Gastrocnemius medialis (tissue), 4 donors: Measurements from ENCODE around the gene RGS19. TPM values are rescaled to one million over a fixed set of nuclear protein-coding genes. Genes with fewer than 3 reads are reported as not detected.

ENCODE experiments used
- ATAC-seq, 2 donors: fragments of 150-250 bp; one replicate each; pipeline ENCODE4 v1.9.1; 2016
- DNase-seq, 2 donors: peaks; one replicate each; pipeline ENCODE4 v3.0.0-alpha.2; 2019
- H3K27ac ChIP-seq, 4 donors: fragments of 200-600 bp; sonication (generic); 1 replicate in 1 of 4; 2 replicates in 3 of 4; pipeline ENCODE4 v1.5.1; 2016 to 2018; ENCODE audit warnings: mild to moderate bottlenecking in 2 of 4, moderate library complexity in 1 of 4
- H3K27me3 ChIP-seq, 3 donors: fragments of 200-600 bp; sonication (generic) in 2 of 3; 1 replicate in 1 of 3; 2 replicates in 2 of 3; pipeline versions ENCODE4 v1.5.1 to v1.6.0; 2016 to 2019; ENCODE audit warnings: mild to moderate bottlenecking in 1 of 3, moderate library complexity in 1 of 3
- H3K36me3 ChIP-seq, 2 donors: fragments of 200-600 bp; sonication (generic) in 1 of 2; one replicate each; pipeline ENCODE4 v1.5.1; 2017 to 2018
- H3K4me1 ChIP-seq, 2 donors: fragments of 200-600 bp; sonication (generic) in 1 of 2; one replicate each; pipeline ENCODE4 v1.5.1; 2016 to 2017; ENCODE audit warnings: mild to moderate bottlenecking in 2 of 2
- H3K4me3 ChIP-seq, 4 donors: fragments of 200-600 bp; sonication (generic) in 3 of 4; 1 replicate in 1 of 4; 2 replicates in 3 of 4; pipeline ENCODE4 v1.5.1; 2016 to 2019; ENCODE audit warnings: mild to moderate bottlenecking in 2 of 4
- H3K9me3 ChIP-seq, 3 donors: fragments of 200-600 bp; sonication (generic) in 2 of 3; 1 replicate in 1 of 3; 2 replicates in 2 of 3; pipeline ENCODE4 v1.5.1; 2016 to 2019
- CTCF ChIP-seq, 5 experiments: fragments of 450-650 bp in 3 of 5; fragments of 200-600 bp in 2 of 5; sonication (generic) in 2 of 5; IDR thresholded peaks in 4 of 5; conservative IDR thresholded peaks in 1 of 5; 1 replicate in 4 of 5; 2 replicates in 1 of 5; pipeline ENCODE4 v1.5.1; 2016 to 2019; ENCODE audit warnings: antibody characterized with exemption in 5 of 5, mild to moderate bottlenecking in 3 of 5, moderate library complexity in 3 of 5
- POLR2A ChIP-seq, 2 donors: fragments of 450-650 bp; IDR thresholded peaks; one replicate each; pipeline ENCODE4 v1.6.1; 2017; ENCODE audit warnings: antibody characterized with exemption in 2 of 2, mild to moderate bottlenecking in 2 of 2, moderate library complexity in 2 of 2
- in situ Hi-C, 4 donors: fragments of 200-750 bp; cut with MboI; loops; one replicate each; pipeline versions ENCODE4 v1.15.0 to v1.8.0; 2017; ENCODE audit warnings: low sequenced_read_pairs in 4 of 4
- intact Hi-C: fragments of 100-400 bp; cut with DNase I; formaldehyde crosslinking; loops from one replicate; pipeline ENCODE4 v1.15.1; 2023; ENCODE audit warnings: low total_unique reads
- total RNA-seq, 4 donors: library from RNA; depleted of rRNA; stranded (reverse); fragments of >200 nt; gene quantifications; one replicate each; pipeline versions ENCODE4 v1.1.0 to v1.2.3, GENCODE V29; 2016

Gene RGS19
- total RNA-seq, 4 donors from 2014 or later = 0.92 to 7.7 (median 3.5) TPM

DNA sequence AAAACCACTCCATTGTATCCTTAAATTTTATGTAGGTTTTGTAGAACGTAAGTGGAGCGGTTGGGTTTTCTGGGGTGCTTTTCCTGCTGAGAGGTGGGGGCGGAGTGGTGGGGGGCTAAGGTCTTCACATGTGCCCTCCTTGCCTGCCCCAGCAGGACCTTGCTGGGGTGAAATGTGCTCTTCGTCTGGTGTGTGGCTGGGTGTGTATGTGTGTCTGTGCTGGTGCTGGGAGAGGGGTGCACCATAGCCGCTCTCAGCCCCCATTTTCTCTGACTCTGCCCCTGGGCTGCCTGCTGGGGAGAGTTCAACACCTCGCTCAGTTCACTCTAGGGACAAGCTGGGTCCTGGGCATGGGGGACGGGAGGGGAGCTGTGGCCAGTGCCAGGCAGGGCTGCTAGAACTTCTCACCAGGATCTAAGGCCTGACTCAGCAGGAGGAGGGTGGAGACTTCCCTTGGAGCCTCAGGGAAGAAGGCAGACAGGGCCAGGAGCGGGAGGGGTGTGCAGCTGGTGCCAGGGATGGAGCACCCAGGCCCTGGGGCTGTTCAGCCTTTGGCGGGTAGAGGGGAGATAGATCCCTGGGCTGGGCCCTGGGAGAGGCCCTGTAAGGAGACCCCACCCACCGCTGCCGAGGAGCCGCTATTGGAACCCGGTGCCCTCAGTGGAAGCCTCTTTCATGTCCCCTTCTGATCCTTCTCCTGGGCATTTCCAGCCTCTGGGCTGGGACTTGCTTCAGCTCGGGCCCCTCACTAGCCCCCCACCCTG lies 34.7 kb downstream of the RGS19 start:
- in situ Hi-C loops = no loop called here
- H3K27ac ChIP-seq = peak overlapping the region in 3 of 4 donors; percentile 49 to 64 (median 52)

DNA sequence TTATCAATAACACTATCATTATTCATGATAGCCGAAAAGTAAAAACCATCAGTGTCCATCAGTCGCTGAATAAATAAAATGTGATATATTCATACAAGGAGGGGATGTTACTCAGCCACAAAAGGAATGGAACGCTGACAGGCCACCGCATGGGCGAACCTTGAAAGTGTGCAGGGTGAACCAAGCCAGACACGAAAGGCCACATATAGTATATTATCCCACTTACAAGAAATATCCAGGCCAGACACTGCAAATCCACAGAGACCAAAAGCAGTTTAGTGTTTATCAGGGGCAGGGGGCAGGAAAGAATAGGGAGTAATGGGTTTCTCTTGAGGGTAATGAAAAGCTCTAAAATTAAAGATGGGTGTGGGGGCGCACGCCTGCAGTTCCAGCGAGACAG lies 35.5 kb downstream of the RGS19 start:
- in situ Hi-C loops = no loop called here
- peaks cover 3 to 19% of the 10 kb centered on the region in 2 donors for H3K4me1 ChIP-seq
- H3K27me3 ChIP-seq = peaks cover 49 to 67% (median 59%) of the 10 kb centered on the region in 3 donors
- no peaks in the 10 kb centered on the region for H3K9me3 ChIP-seq
- no peak for TF ChIP-seq CTCF (IDR thresholded peaks at IDR 0.05 in 4 of 5, conservative IDR thresholded peaks at IDR 0.05 in 1 of 5)
- no peak for TF ChIP-seq POLR2A (IDR thresholded peaks at IDR 0.05)
- no peak overlapping the region for H3K4me3 ChIP-seq
- intact Hi-C loops = no loop called here
- peak overlapping the region in 2 of 4 donors; percentile 52 to 64 for H3K27ac ChIP-seq
- ATAC-seq (no peak), DNase-seq (no peak)
- H3K36me3 ChIP-seq = no peaks in the 10 kb centered on the region

More for the DNA sequence above, 34.7 kb downstream of the RGS19 start:
- ATAC-seq (no peak), DNase-seq (no peak)
- Histone ChIP-seq H3K36me3 (no peaks in the 10 kb centered on the region), H3K9me3 (no peaks in the 10 kb centered on the region), H3K4me1 (peaks cover 3 to 14% of the 10 kb centered on the region in 2 donors), H3K4me3 (peak overlapping the region in 2 of 4 donors; percentile 6 to 31), H3K27me3 (peaks cover 41 to 63% (median 56%) of the 10 kb centered on the region in 3 donors)
- TF ChIP-seq CTCF (IDR thresholded peaks at IDR 0.05 in 4 of 5, conservative IDR thresholded peaks at IDR 0.05 in 1 of 5) = no peak
- no peak for TF ChIP-seq POLR2A (IDR thresholded peaks at IDR 0.05)
- intact Hi-C loops = no loop called here

DNA sequence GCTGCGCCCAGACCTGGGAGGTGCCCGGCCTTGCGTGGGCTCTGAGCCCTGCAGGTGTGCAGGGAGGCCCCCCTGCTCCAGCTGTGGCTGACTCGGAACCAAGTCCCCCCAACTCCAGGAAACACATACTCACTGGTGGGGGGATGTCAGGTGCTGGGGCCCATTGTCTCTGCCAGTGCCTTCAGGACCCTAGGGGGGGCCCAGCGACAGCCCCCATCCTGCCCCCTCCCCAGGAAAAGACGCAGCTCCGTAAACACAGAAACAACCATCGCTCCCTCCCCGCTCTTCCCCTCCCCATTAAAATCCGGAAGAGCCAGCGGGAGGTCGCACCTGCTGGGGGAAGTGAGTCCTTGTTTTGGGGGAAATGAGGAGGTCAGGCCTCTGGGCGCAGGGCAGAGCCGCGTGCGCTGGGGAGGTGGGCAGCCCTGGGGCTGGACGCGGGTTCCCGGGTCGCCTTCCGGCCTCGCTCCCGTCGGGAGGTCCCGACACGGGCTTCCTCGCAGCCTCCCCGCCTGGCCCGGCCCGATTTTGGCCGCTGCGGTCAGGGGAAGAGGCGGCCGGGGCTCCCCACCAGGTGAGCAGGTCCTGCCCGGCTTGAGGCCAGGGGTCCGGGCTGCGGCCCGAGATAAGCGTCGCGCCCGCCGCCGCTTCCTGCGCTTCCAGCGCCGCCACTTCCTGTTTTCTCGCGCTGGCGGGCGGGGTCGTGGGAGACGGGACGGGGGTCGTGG lies 37.1 kb downstream of the RGS19 start:
- Histone ChIP-seq H3K4me1 (peaks cover 3 to 21% of the 10 kb centered on the region in 2 donors), H3K27me3 (peaks cover 52 to 73% (median 67%) of the 10 kb centered on the region in 3 donors), H3K4me3 (peak overlapping the region; percentile 29 to 49 (median 36)), H3K9me3 (no peaks in the 10 kb centered on the region), H3K36me3 (no peaks in the 10 kb centered on the region), H3K27ac (peak overlapping the region; percentile 54 to 76 (median 64))
- TF ChIP-seq CTCF (IDR thresholded peaks at IDR 0.05 in 4 of 5, conservative IDR thresholded peaks at IDR 0.05 in 1 of 5) = no peak
- no peak for TF ChIP-seq POLR2A (IDR thresholded peaks at IDR 0.05)
- no peak for ATAC-seq
- in situ Hi-C loops (no loop called here), intact Hi-C loops (no loop called here)
- no peak for DNase-seq

DNA sequence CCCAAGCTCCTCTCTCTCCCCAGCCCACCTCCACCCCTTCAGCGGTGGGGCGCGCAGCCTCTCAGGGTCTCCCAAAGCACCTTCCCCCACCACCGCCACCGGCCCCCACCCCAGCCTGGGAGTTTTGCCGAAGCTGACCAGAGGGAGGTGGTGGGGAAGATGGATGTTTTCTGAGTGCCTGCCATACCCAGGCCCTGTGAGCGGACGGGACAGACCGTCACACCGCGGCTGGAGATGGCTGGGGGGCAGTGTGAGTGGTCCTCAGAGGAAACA lies 37.6 kb downstream of the RGS19 start:
- H3K27me3 ChIP-seq = peaks cover 55 to 78% (median 67%) of the 10 kb centered on the region in 3 donors
- intact Hi-C loops (no loop called here), in situ Hi-C loops (no loop called here)
- H3K36me3 ChIP-seq = no peaks in the 10 kb centered on the region
- ATAC-seq (no peak), DNase-seq (no peak)
- no peak for TF ChIP-seq CTCF (IDR thresholded peaks at IDR 0.05 in 4 of 5, conservative IDR thresholded peaks at IDR 0.05 in 1 of 5)
- no peak for TF ChIP-seq POLR2A (IDR thresholded peaks at IDR 0.05)
- peak overlapping the region; percentile 54 to 76 (median 64) for H3K27ac ChIP-seq
- peak overlapping the region in 2 of 4 donors; percentile 35 to 37 for H3K4me3 ChIP-seq
- peaks cover 3 to 21% of the 10 kb centered on the region in 2 donors for H3K4me1 ChIP-seq
- H3K9me3 ChIP-seq = no peaks in the 10 kb centered on the region
